Measurements from ENCODE around the gene STAT2.

- TF ChIP-seq CTCF (IDR thresholded peaks at IDR 0.05; ENCODE audit: low read length) (no peak), EZH2phosphoT487 (IDR thresholded peaks at IDR 0.05; ENCODE audit: low read length) (no peak)
These were observed 8.6 kb downstream of the STAT2 start for GRCh38 chr12:56351325-56351724.
